CD14-positive monocyte (primary cell): Measurements from ENCODE around the gene CCDC85A. TPM values are rescaled to one million over a fixed set of nuclear protein-coding genes. Genes with fewer than 3 reads are reported as not detected.

Experiments used
- DNase-seq, 3 donors: peaks; one replicate each; pipeline ENCODE4 v3.0.0-alpha.2; 2011 to 2022
- H2AFZ ChIP-seq: 2 replicates; pipeline ENCODE4 v1.6.0; 2012; ENCODE audit warnings: mild to moderate bottlenecking, low read depth, low read length, inconsistent platforms; ENCODE audit not compliant: insufficient read depth, poor library complexity, severe bottlenecking
- H3K27ac ChIP-seq, 2 donors: 1 replicate in 1 of 2; 2 replicates in 1 of 2; pipeline ENCODE4 v1.5.1; 2012 to 2013; ENCODE audit warnings: low read length in 2 of 2, control low read depth in 1 of 2, inconsistent platforms in 1 of 2, low read depth in 1 of 2, mild to moderate bottlenecking in 1 of 2
- H3K27me3 ChIP-seq, 2 donors: one replicate each; pipeline versions ENCODE4 v1.6.0 to v1.6.1; 2011 to 2013; ENCODE audit warnings: low read length in 2 of 2; ENCODE audit not compliant: control insufficient read depth in 2 of 2, insufficient read depth in 2 of 2
- H3K36me3 ChIP-seq, 2 donors: replicated peaks in 1 of 2; 1 replicate in 1 of 2; 2 replicates in 1 of 2; pipeline versions ENCODE4 v1.5.1 to v1.6.1; 2012 to 2013; ENCODE audit warnings: low read length in 2 of 2, control low read depth in 1 of 2, inconsistent platforms in 1 of 2, mild to moderate bottlenecking in 1 of 2; ENCODE audit not compliant: insufficient read depth in 2 of 2, control insufficient read depth in 1 of 2
- H3K4me1 ChIP-seq, 2 donors: 1 replicate in 1 of 2; 2 replicates in 1 of 2; pipeline versions ENCODE4 v1.5.1 to v1.6.1; 2012 to 2013; ENCODE audit warnings: low read length in 2 of 2, control low read depth in 1 of 2, inconsistent platforms in 1 of 2, mild to moderate bottlenecking in 1 of 2, moderate library complexity in 1 of 2; ENCODE audit not compliant: insufficient read depth in 2 of 2, control insufficient read depth in 1 of 2
- H3K4me2 ChIP-seq: replicated peaks from 2 replicates; pipeline ENCODE3; 2012; ENCODE audit warnings: low read length, moderate library complexity, mild to moderate bottlenecking; ENCODE audit not compliant: poor library complexity, severe bottlenecking; ENCODE audit errors: extremely low read depth
- H3K4me3 ChIP-seq, 3 experiments: fragments of 200-600 bp in 1 of 3; sonication (generic) in 1 of 3; replicated peaks in 1 of 3; 1 replicate in 2 of 3; 2 replicates in 1 of 3; pipeline ENCODE4 v1.5.1; 2011 to 2013; ENCODE audit warnings: low read length in 3 of 3, mild to moderate bottlenecking in 3 of 3, control low read depth in 2 of 3, low read depth in 2 of 3, inconsistent platforms in 1 of 3, moderate library complexity in 1 of 3
- H3K79me2 ChIP-seq: 2 replicates; pipeline ENCODE4 v1.6.0; 2012; ENCODE audit warnings: mild to moderate bottlenecking, control low read depth, inconsistent platforms, low read length, moderate library complexity; ENCODE audit not compliant: insufficient read depth
- H3K9ac ChIP-seq: 2 replicates; pipeline ENCODE4 v1.6.0; 2017; ENCODE audit warnings: low read length, mild to moderate bottlenecking; ENCODE audit not compliant: insufficient read depth, poor library complexity, severe bottlenecking
- H3K9me3 ChIP-seq, 2 donors: replicated peaks in 1 of 2; 1 replicate in 1 of 2; 2 replicates in 1 of 2; pipeline versions ENCODE4 v1.5.1 to v1.6.1; 2012 to 2013; ENCODE audit warnings: low read length in 2 of 2, control low read depth in 1 of 2; ENCODE audit not compliant: control insufficient read depth in 1 of 2, insufficient read depth in 1 of 2
- H4K20me1 ChIP-seq: 2 replicates; pipeline ENCODE4 v1.6.0; 2012; ENCODE audit warnings: mild to moderate bottlenecking, low read length, control low read depth, moderate library complexity; ENCODE audit not compliant: insufficient read depth
- H3K27ac Mint-ChIP-seq, 7 donors: one replicate each; pipeline ENCODE4 v1.8.0; 2020; ENCODE audit warnings: mild to moderate bottlenecking in 7 of 7, mixed read lengths in 7 of 7, moderate library complexity in 6 of 7, inconsistent platforms in 2 of 7
- H3K27me3 Mint-ChIP-seq, 3 donors: one replicate each; pipeline ENCODE4 v1.8.0; 2021 to 2022; ENCODE audit warnings: low read depth in 3 of 3, mild to moderate bottlenecking in 3 of 3, mixed read lengths in 3 of 3, moderate library complexity in 3 of 3, inconsistent platforms in 1 of 3
- H3K36me3 Mint-ChIP-seq, 2 donors: one replicate each; pipeline ENCODE4 v1.8.0; 2020; ENCODE audit warnings: mixed read lengths in 2 of 2, inconsistent platforms in 1 of 2, mild to moderate bottlenecking in 1 of 2
- H3K4me1 Mint-ChIP-seq: one replicate; pipeline ENCODE4 v1.8.0; 2020; ENCODE audit warnings: mild to moderate bottlenecking, mixed read lengths
- H3K4me3 Mint-ChIP-seq, 2 donors: one replicate each; pipeline ENCODE4 v1.8.0; 2020; ENCODE audit warnings: mild to moderate bottlenecking in 2 of 2, mixed read lengths in 2 of 2, moderate library complexity in 1 of 2
- H3K9me3 Mint-ChIP-seq, 7 donors: one replicate each; pipeline ENCODE4 v1.8.0; 2020 to 2022; ENCODE audit warnings: mixed read lengths in 7 of 7, mild to moderate bottlenecking in 6 of 7, moderate library complexity in 6 of 7, inconsistent platforms in 2 of 7
- WGBS: methylation state at CpG from one replicate; pipeline ENCODE4 v1.1.5; 2013; ENCODE audit warnings: missing lambda C conversion rate; ENCODE audit not compliant: insufficient coverage; 5-methylcytosine and 5-hydroxymethylcytosine counted together
- intact Hi-C, 2 donors: fragments of 100-400 bp; cut with micrococcal nuclease; formaldehyde crosslinking; loops; one replicate each; pipeline versions ENCODE4 v1.15.0 to v1.15.1; 2023
- polyA plus RNA-seq, 3 donors: library from polyadenylated mRNA; depleted of rRNA in 1 of 3; unstranded in 2 of 3; stranded (reverse) in 1 of 3; fragments of 300-500 nt in 2 of 3; fragments of >200 nt in 1 of 3; fragmentation: Illumina TruSeq in 2 of 3; gene quantifications; 1 replicate in 2 of 3; 2 replicates in 1 of 3; pipeline ENCODE4 v1.2.3, GENCODE V29; 2012 to 2021
- TF ChIP-seq, protein P1 (sequence below): fragments of 200-600 bp; IDR thresholded peaks from one replicate; pipeline ENCODE4 v1.8.0; 2022; ENCODE audit warnings: antibody characterized with exemption, mild to moderate bottlenecking

CCDC85A gene
- polyA plus RNA-seq, 3 donors: not detected

DNA sequence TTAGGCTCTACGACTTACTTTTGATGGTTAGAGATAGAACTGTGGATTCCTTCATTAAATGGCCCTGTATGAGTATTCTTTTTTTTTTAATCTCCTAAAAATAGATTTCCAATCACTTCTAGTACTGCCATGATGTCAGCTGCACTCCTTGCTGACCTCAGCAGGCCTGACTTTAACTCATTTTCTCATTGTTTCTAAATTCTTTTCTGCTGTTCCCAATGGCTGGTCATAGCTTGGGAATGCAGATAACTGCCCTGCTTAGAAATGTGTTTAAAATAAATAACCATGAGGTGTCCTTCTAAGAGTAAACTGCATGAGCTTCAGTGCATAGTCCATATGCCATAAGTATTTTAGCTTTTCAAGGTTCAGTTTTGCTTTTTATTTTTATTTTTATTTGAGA is 15.7 kb downstream of the CCDC85A start:
- H3K4me1 Mint-ChIP-seq: no peaks in the 10 kb centered on the region
- no CpG with 5 or more reads among the region's 1 CpG for WGBS

DNA sequence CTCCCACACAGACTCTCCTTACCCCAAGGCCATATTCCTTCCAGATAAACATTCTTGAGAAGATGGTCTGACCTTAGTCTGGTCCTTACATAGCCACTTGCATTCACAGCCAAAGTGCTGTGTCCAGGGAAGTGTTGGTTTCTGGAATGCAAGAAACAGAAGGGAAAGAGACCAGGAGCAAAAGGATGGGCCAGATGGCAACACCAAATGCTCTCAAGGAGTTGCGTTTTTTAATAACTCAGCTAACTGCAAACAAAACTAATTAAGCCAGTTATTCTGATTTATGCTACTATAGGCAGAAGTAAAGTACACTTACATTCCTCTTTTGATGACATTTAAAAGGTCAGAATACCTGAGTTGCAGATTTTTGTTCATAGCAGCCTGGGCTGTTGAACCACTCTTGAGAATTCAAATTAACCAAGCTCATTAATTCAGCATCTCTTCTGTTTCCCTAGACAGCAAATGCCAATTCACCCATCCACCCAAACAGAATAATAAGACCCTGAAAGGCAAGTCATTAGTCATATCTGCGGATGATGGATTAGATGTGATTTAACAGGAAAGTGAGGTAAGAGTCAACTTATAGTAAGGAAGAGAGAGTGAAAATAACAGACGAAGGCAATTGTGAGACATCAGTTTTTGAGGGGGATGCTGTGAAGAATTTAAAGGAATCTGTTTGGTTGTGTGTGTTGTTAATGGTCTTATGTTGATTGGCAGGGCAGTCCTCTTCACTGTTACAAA is 18.8 kb downstream of the CCDC85A start:
- Histone ChIP-seq H3K27ac (no peak overlapping the region), H3K79me2 (no peaks in the 10 kb centered on the region), H3K4me2 (no peak overlapping the region), H3K27me3 (no peaks in the 10 kb centered on the region), H3K9ac (no peak overlapping the region), H3K36me3 (no peaks in the 10 kb centered on the region), H3K4me3 (no peak overlapping the region), H3K9me3 (no peaks in the 10 kb centered on the region), H2AFZ (no peak overlapping the region), H3K4me1 (no peaks in the 10 kb centered on the region), H4K20me1 (no peaks in the 10 kb centered on the region)
- H3K27ac Mint-ChIP-seq: no peak overlapping the region
- intact Hi-C loops: no loop called here
- TF ChIP-seq, protein P1, sequence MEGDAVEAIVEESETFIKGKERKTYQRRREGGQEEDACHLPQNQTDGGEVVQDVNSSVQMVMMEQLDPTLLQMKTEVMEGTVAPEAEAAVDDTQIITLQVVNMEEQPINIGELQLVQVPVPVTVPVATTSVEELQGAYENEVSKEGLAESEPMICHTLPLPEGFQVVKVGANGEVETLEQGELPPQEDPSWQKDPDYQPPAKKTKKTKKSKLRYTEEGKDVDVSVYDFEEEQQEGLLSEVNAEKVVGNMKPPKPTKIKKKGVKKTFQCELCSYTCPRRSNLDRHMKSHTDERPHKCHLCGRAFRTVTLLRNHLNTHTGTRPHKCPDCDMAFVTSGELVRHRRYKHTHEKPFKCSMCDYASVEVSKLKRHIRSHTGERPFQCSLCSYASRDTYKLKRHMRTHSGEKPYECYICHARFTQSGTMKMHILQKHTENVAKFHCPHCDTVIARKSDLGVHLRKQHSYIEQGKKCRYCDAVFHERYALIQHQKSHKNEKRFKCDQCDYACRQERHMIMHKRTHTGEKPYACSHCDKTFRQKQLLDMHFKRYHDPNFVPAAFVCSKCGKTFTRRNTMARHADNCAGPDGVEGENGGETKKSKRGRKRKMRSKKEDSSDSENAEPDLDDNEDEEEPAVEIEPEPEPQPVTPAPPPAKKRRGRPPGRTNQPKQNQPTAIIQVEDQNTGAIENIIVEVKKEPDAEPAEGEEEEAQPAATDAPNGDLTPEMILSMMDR: no peak
- H3K9me3 Mint-ChIP-seq: peaks cover 0 to 3% (median 0%) of the 10 kb centered on the region in 7 donors
- no peak for DNase-seq
- H3K4me3 Mint-ChIP-seq: no peak overlapping the region
- no peaks in the 10 kb centered on the region for H3K36me3 Mint-ChIP-seq
- H3K4me1 Mint-ChIP-seq: no peaks in the 10 kb centered on the region
- WGBS: 100% methylated on average over 2 of the region's 3 CpGs
- peaks cover 0 to 3% (median 0%) of the 10 kb centered on the region in 3 donors for H3K27me3 Mint-ChIP-seq

More for the DNA sequence above, 15.7 kb downstream of the CCDC85A start:
- H3K79me2 ChIP-seq: no peaks in the 10 kb centered on the region
- H3K4me1 ChIP-seq: no peaks in the 10 kb centered on the region
- TF ChIP-seq, protein P1: no peak
- no peaks in the 10 kb centered on the region for H3K36me3 ChIP-seq
- H2AFZ ChIP-seq: no peak overlapping the region
- Mint-ChIP-seq H3K36me3 (no peaks in the 10 kb centered on the region), H3K27ac (no peak overlapping the region), H3K9me3 (peaks cover 0 to 2% (median 0%) of the 10 kb centered on the region in 7 donors), H3K27me3 (peaks cover 0 to 3% (median 2%) of the 10 kb centered on the region in 3 donors), H3K4me3 (no peak overlapping the region)
- no peaks in the 10 kb centered on the region for H4K20me1 ChIP-seq
- H3K4me3 ChIP-seq: no peak overlapping the region
- no peak for DNase-seq
- H3K9ac ChIP-seq: no peak overlapping the region
- no peaks in the 10 kb centered on the region for H3K27me3 ChIP-seq
- intact Hi-C loops: no loop called here
- H3K4me2 ChIP-seq: no peak overlapping the region
- no peaks in the 10 kb centered on the region for H3K9me3 ChIP-seq
- no peak overlapping the region for H3K27ac ChIP-seq
